A673 (cell line): ENCODE data around the gene VPS29.

ENCODE experiments used
- CTCF ChIP-seq: fragments of 300-800, 200-600 bp; sonication (generic); conservative IDR thresholded peaks from 2 replicates; pipeline ENCODE4 v1.5.1; 2017; ENCODE audit warnings: low read depth, mild to moderate bottlenecking, antibody characterized with exemption, low read length, moderate library complexity, mixed read lengths
- EZH2 ChIP-seq: fragments of 200-600 bp; sonication (generic); IDR thresholded peaks from 2 replicates; pipeline ENCODE4 v1.6.1; 2017; ENCODE audit warnings: borderline replicate concordance, low read depth, mild to moderate bottlenecking, mixed read lengths, antibody characterized with exemption, low read length; ENCODE audit not compliant: poor library complexity, severe bottlenecking

- TF ChIP-seq CTCF (no peak), EZH2 (no peak)
These were observed 47.8 kb upstream of the VPS29 start for GRCh38 chr12:110549716-110550115.
